ENCODE results near the gene CD14. TPM values are rescaled to one million over a fixed set of nuclear protein-coding genes. Genes with fewer than 3 reads are reported as not detected.
A peak's percentile ranks its signal among the peaks of the same experiment; 100 is the strongest.
"Not testable (repeated sequence)": the region's sequence is repeated elsewhere in the genome, so short reads cannot be mapped to it uniquely, and the experiment has no call there.

CD14 gene
- 0.26 and 0.49 TPM in 2 replicates for total RNA-seq

- DNase-seq (ENCODE audit: low read depth, low spot score) = no peak
Measured at GRCh38 chr5:140633021-140633471, at the start of gene CD14. Gene CD14 (minus strand): TSS chr5:140633175. CDS start chr5:140633071, 104 bp downstream.

GRCh38 chr5:140678993-140679392, 46.0 kb upstream of the CD14 start:
- DNase-seq (ENCODE audit: low read depth, low spot score) = no peak

GRCh38 chr5:140677947-140678346, 45.0 kb upstream of the CD14 start:
- no peak for DNase-seq (ENCODE audit: low read depth, low spot score)

- no peak for DNase-seq (ENCODE audit: low read depth, low spot score)
Measured at GRCh38 chr5:140674629-140675028, 41.7 kb upstream of the CD14 start.

GRCh38 chr5:140674211-140674610, 41.2 kb upstream of the CD14 start:
- no peak for DNase-seq (ENCODE audit: low read depth, low spot score)

GRCh38 chr5:140673187-140673976, 40.4 kb upstream of the CD14 start, which contains the start of gene DND1:
Gene DND1 (minus strand): TSS chr5:140673576. CDS start chr5:140673542, 34 bp downstream.
- no peak for DNase-seq (ENCODE audit: low read depth, low spot score)

GRCh38 chr5:140672455-140673186, 39.6 kb upstream of the CD14 start:
- no peak for DNase-seq (ENCODE audit: low read depth, low spot score)

- no peak for DNase-seq (ENCODE audit: low read depth, low spot score)
Measured at GRCh38 chr5:140671472-140672125, 38.6 kb upstream of the CD14 start.

- not testable (repeated sequence) for DNase-seq (ENCODE audit: low read depth, low spot score)
Measured at GRCh38 chr5:140671035-140671434, 38.1 kb upstream of the CD14 start.

GRCh38 chr5:140664359-140665119, 31.6 kb upstream of the CD14 start, which contains the start of gene WDR55:
Gene WDR55 (plus strand): TSS chr5:140664904. CDS start chr5:140664913, 9 bp downstream.
- DNase-seq (ENCODE audit: low read depth, low spot score) = peak; percentile 62

- DNase-seq (ENCODE audit: low read depth, low spot score) = no peak
Measured at GRCh38 chr5:140664030-140664358, 31.0 kb upstream of the CD14 start.

- not testable (repeated sequence) for DNase-seq (ENCODE audit: low read depth, low spot score)
Measured at GRCh38 chr5:140660371-140660770, 27.4 kb upstream of the CD14 start.

- no peak for DNase-seq (ENCODE audit: low read depth, low spot score)
Measured at GRCh38 chr5:140658870-140659269, 25.9 kb upstream of the CD14 start.

GRCh38 chr5:140647042-140647419, 14.1 kb upstream of the CD14 start:
- DNase-seq (ENCODE audit: low read depth, low spot score) = no peak

- no peak for DNase-seq (ENCODE audit: low read depth, low spot score)
Measured at GRCh38 chr5:140642718-140643117, 9.7 kb upstream of the CD14 start.

GRCh38 chr5:140641716-140642115, 8.7 kb upstream of the CD14 start:
- DNase-seq (ENCODE audit: low read depth, low spot score) = no peak

- DNase-seq (ENCODE audit: low read depth, low spot score) = peak; percentile 79
Measured at GRCh38 chr5:140639148-140639981, 6.4 kb upstream of the CD14 start, which contains the start of gene TMCO6. Gene TMCO6 (plus strand): TSS chr5:140639451. CDS start chr5:140639528, 77 bp downstream.

- not testable (repeated sequence) for DNase-seq (ENCODE audit: low read depth, low spot score)
Measured at GRCh38 chr5:140638898-140639147, 5.8 kb upstream of the CD14 start.

- DNase-seq (ENCODE audit: low read depth, low spot score) = no peak
Measured at GRCh38 chr5:140637371-140638100, 4.6 kb upstream of the CD14 start.

Measured in pulmonary artery endothelial cell (primary cell).